Measurements from ENCODE around the gene NFIA. TPM values are rescaled to one million over a fixed set of nuclear protein-coding genes. Genes with fewer than 3 reads are reported as not detected.

NFIA gene
- total and polyA plus RNA-seq, 9 of the 15 experiments (the other 6 are each of a cell fraction or from before 2014, with no cell fraction given) = 5.3 to 24.9 (median 9.8) TPM

- TF ChIP-seq CUX1 (CRISPR knock-in tag; IDR thresholded peaks at IDR 0.05) (peak; percentile 79; the same call in 1 of the 2 replicates), MAZ (CRISPR knock-in tag; conservative IDR thresholded peaks at IDR 0.05 in 1 of 2, IDR thresholded peaks at IDR 0.05 in 1 of 2) (0 out of 4 replicates have a peak, but pooled peaks of 1 of the 2 experiments have one; percentile 12), HNRNPLL (IDR thresholded peaks at IDR 0.05; ENCODE audit: low read depth, low read length, poor library complexity, severe bottlenecking) (peak; percentile 34), CREBBP (IDR thresholded peaks at IDR 0.05; ENCODE audit: low read depth, low read length) (no peak), MAFF (IDR thresholded peaks at IDR 0.05; ENCODE audit: low read length) (peak; percentile 100), ZNF511 (CRISPR knock-in tag; IDR thresholded peaks at IDR 0.05) (no peak), SLC30A9 (CRISPR knock-in tag; IDR thresholded peaks at IDR 0.05) (no peak), LCOR (CRISPR knock-in tag; IDR thresholded peaks at IDR 0.05) (no peak), ZNF217 (CRISPR knock-in tag; IDR thresholded peaks at IDR 0.05) (no peak), MBD2 (IDR thresholded peaks at IDR 0.05; ENCODE audit: borderline replicate concordance, low read depth) (peak; percentile 81; the same call in 1 of the 2 replicates), POLR2AphosphoS5 (IDR thresholded peaks at IDR 0.05; ENCODE audit: control insufficient read depth, insufficient read depth, low read depth, low read length) (peak; percentile 9; the same call in 1 of the 2 replicates), TCFL5 (CRISPR knock-in tag; conservative IDR thresholded peaks at IDR 0.05) (no peak), POLR2A (conservative IDR thresholded peaks at IDR 0.05) (0 out of 2 replicates have a peak, but pooled peaks have one; percentile 36), C11orf30 (IDR thresholded peaks at IDR 0.05; ENCODE audit: low read depth) (peak; percentile 99), NFYB (IDR thresholded peaks at IDR 0.05; ENCODE audit: extremely low read depth, insufficient read length) (peak; percentile 54), ZNF263 (CRISPR knock-in tag; IDR thresholded peaks at IDR 0.05; ENCODE audit: borderline replicate concordance) (no peak)
- TF ChIP-seq, protein P1, sequence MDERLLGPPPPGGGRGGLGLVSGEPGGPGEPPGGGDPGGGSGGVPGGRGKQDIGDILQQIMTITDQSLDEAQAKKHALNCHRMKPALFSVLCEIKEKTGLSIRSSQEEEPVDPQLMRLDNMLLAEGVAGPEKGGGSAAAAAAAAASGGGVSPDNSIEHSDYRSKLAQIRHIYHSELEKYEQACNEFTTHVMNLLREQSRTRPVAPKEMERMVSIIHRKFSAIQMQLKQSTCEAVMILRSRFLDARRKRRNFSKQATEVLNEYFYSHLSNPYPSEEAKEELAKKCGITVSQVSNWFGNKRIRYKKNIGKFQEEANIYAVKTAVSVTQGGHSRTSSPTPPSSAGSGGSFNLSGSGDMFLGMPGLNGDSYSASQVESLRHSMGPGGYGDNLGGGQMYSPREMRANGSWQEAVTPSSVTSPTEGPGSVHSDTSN (CRISPR knock-in tag; IDR thresholded peaks at IDR 0.05; ENCODE audit: low read depth) = no peak
- TF ChIP-seq, protein P1 (tag; conservative IDR thresholded peaks at IDR 0.05; ENCODE audit: low read depth) = peak; percentile 98
Measured at GRCh38 chr1:61077676-61078541, 4.5 kb upstream of the NFIA start (continued).
